GM04504 (cell line): ENCODE results near the gene FRMD8.

Source experiments
- DNase-seq: peaks from one replicate; pipeline ENCODE4 v3.0.0-alpha.2; 2012; ENCODE audit warnings: low read depth

Gene FRMD8

DNA sequence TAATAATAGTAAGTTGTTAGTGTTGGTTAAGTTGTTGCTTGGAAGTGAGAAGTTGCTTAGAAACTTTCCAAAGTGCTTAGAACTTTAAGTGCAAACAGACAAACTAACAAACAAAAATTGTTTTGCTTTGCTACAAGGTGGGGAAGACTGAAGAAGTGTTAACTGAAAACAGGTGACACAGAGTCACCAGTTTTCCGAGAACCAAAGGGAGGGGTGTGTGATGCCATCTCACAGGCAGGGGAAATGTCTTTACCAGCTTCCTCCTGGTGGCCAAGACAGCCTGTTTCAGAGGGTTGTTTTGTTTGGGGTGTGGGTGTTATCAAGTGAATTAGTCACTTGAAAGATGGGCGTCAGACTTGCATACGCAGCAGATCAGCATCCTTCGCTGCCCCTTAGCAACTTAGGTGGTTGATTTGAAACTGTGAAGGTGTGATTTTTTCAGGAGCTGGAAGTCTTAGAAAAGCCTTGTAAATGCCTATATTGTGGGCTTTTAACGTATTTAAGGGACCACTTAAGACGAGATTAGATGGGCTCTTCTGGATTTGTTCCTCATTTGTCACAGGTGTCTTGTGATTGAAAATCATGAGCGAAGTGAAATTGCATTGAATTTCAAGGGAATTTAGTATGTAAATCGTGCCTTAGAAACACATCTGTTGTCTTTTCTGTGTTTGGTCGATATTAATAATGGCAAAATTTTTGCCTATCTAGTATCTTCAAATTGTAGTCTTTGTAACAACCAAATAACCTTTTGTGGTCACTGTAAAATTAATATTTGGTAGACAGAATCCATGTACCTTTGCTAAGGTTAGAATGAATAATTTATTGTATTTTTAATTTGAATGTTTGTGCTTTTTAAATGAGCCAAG, 38.9 kb downstream of the FRMD8 start:
- DNase-seq = peak; percentile 46

DNA sequence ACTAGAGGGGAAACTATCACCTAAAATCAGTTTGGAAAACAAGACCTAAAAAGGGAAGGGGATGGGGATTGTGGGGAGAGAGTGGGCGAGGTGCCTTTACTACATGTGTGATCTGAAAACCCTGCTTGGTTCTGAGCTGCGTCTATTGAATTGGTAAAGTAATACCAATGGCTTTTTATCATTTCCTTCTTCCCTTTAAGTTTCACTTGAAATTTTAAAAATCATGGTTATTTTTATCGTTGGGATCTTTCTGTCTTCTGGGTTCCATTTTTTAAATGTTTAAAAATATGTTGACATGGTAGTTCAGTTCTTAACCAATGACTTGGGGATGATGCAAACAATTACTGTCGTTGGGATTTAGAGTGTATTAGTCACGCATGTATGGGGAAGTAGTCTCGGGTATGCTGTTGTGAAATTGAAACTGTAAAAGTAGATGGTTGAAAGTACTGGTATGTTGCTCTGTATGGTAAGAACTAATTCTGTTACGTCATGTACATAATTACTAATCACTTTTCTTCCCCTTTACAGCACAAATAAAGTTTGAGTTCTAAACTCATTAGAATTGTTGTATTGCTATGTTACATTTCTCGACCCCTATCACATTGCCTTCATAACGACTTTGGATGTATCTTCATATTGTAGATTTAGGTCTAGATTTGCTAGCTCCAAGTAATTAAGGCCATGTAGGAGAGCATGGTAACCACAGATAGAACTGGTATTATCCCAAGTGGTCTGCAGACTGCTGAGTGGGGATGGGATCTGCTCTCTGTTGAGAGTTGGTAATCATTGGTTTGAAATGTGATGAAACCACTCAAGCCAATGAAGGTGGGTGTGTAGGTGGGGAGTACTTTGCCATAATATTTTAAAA, 39.8 kb downstream of the FRMD8 start:
- peak; percentile 39 for DNase-seq

DNA sequence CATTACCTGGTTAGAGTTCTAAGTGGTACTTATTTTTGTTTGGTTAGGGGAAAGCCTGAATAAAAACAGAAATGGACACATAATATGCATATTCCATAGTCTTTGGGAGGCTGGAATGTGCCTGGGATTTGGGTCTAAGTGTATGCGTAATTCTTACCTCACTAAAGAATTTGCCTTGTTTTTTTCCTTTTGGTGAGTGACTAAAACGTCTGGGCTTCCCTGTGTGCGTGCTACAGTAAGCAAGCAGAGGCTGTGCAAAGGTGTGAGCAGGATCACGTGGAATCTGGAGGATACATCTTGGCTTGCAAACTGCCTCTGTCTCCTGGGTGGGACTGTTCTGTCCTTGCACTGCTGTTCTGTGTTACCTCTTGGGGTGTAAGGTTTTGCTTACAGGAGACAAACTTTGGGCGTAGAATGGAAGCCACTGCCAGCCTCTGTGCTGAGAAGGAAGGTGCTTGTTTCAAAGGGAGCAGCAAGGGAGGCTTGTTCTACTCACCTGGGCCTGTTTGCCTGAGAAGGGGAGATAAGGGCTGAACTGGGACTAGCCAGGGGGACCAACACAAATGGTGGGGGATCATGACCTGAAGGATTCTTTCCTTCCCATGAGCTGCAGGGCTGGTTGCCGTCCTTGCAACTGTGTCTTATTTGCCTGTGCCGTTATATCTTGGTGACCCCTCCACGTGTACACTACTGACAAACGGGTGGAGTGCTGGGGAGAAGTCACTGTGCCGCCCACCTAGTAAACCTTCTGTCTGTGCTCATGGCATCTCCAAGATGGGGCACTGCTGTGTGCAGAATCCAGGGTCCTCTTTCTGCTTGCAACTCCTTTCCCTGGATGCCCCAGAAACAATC, 40.6 kb downstream of the FRMD8 start:
- DNase-seq = peak; percentile 69

DNA sequence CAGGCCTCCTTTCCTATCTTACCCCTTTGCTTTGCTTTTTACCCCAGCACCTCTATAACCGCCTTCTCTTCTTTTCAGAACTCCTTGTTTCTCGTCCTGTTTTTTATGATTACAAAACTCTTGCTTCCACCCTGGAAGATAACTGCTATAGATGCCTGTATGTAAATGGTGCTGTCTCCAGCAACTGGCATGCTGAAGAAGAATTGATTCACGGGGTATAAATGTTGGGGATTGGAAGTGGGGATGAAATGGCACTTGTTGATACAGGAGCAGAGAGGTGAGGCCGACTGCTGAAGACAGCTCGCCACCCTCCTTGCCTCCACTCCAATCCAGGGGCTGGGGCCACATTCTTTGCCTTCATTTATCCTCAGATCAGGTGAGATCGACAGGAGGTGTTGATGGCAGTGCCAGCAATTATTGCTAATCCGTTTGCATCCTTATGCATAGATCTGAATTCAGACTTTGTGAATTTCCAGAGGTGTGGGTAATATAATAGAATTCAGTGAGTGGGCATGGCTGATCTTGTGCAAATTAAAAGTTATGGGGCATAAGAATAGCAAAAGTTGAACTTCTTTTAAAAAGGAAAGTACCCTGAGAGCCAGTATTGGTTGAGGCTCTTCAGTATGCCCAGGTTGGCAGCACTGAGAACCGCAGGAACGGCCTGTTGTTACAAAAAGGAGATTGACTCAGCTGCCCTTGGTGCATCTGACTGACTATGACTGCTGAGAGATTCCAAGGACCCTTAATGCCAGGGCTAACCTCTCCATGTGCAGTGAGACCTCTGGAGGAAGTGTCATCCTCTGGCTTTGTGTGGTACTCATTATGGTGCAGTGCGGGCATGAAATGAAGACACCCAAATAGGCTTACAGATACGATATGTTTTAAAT, 41.5 kb downstream of the FRMD8 start:
- peak; percentile 78 for DNase-seq

DNA sequence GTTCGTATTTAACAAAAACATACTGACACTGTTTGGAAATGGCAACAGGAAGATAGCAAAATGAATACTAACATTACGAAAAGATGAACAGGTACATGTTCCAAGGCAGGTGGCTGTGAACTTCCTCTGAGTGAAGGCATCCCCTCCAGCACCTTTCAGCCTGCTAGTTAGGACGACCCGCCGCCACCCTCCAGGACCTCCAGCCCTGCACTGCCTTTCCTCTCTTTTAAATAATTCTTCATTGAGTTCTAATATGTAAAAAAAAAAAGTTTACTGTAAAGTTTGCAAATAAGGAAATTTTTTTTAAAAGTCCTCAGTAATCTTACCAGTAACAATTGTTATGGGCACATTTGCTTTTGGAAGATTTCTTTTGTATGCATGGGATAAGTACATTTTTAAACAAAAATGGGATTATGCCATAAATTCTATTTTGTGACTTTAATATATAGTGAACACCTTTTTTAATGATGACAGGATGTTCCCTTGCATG, 42.2 kb downstream of the FRMD8 start:
- DNase-seq = no peak

DNA sequence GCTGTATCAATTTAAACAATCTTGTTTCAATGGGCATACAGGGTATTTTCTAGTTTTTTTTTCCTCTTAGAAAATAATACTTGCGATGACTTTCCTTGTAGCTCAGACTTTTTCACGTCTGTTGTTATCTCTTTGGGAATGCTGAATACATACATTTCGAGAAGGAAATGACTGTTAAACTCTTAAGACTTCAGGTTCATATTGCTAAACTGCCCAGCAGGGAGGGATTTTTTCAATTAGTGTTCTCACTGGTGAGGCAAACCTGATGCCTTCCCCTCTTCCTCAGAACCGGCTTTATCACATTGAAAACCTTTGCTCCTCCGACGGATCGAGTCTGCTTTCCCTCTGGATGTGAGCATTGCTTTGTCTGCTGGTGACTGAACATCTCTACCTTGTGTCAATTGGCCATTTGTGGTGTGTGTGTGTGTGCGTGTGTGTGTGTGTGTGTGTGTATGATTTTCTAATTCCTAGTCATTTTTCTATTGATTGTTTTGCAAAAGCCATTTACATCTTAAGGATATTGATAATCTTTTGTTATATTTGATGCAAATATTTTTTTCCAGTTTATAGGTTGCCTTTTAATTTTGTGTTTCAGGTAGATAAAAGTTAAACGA, 42.7 kb downstream of the FRMD8 start:
- peak; percentile 71 for DNase-seq

DNA sequence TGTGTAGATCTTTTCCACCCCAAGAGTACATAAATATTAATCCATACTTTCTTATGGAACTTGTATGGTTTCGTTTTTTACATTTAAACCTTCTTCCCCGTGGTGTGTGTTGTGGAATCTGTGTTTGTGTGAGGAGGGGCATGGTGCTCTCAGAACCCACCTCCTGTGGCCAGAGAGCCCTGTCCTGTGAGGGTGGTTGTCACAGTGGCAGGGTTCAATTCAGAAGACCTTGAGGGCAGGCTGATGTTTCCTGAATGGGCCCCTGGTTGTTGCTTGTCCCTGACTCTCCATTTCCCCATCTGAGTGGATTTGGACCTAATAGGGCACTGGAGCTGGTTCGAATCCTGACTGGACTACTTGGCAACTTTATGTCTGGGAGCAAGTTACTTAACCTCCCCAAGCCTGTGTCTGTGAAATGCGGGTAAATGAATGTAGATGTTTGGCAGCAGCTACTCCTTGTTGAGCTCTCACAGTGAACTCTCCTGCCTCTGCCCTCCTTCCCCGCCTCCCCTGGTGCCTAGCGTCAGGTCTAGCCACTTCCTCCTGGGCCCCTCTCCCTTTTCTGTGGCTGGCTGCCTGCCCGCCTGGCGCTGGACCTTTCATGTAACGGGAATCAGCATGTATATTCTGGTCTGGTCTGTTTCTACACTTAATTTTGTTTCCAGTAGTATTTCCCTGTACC, 43.4 kb downstream of the FRMD8 start:
- DNase-seq = peak; percentile 80

DNA sequence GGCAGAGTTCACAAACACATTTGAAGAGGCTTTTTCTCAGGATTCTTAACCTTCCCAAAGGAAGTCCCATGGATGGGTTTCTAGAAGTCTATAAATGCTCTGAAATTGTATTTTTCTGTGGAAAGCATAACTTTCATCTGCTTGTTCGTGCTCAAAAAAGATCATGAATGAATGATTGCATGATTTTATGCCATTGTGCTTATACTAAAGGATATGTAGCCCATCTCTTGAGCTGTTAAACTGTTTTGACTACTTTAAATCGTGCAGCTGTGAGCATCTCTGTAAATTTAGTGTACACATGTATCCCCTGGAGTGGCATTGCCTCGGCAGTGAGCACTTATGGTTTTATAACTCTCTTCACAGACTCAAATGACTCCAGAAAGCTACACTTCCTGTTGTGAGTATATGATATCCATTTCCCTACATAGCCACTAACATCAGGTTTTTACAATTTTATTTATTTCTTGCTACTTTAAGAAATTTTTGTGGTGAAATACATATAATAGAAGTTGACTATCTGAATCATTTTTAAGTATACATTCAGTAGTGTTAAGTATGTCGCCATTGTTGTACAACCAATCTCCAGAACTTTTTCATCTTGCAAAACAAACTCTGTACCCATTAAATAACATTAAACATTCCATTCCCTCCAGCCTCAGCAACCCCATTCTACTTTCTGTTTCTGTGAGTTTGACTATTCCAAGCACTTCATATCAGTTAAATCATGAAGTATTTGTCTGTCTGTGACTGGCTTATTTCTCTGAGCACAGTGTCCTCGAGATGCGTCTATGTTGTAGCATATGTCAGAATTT, 44.2 kb downstream of the FRMD8 start:
- DNase-seq = peak; percentile 57

DNA sequence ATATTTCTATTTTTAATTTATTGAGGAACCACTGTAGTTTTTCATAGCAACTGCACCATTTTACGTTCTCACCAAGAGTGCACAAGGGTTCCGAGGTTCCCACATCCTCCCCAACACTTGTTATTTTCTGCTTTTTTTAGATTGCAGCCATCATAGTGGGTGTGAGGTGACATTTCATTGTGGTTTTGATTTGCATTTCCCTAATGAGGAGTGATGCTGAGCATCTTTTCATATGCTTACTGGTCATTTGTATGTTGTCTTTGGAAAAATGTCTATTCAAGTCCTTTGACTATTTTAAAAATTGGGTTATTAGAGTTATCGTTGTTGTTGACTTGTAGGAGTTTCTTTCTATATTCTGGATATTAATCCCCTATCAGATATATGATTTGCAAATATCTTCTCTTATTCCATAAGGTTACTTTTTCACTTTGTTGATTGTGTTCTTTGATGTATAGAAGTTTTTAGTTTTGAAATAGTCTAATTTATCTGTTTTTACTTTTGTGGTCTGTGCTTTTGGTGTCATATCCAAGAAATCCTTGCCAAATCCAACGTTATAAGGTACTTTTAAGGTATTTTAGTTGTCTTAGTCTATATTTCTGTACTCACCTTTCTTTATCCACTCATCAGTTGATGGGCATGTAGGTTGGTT, 45.1 kb downstream of the FRMD8 start:
- peak; percentile 27 for DNase-seq

DNA sequence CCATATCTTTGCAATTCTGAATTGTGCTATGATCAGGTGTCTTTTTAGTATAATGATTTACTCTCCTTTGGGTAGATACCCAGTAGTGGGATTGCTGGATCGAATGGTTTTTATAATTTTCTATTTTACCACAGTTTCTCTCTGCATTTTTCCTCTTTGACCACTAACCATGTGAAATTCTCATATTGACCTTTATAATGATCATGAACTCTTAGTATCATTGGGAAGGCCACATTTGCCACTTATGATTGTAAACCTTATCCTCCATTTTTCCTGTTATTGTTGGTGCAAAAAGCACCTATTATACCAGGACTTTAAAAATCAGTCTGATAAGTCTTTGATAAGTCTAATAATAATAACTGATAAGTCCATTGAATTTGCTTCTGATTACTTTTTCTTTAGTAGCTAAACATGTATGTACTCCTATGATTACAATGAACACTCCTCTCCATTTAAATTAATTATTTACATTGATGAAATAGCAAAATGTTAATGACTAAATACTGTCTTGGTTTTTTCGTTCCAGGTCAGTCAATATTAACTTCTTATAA, 45.7 kb downstream of the FRMD8 start:
- DNase-seq = no peak

DNA sequence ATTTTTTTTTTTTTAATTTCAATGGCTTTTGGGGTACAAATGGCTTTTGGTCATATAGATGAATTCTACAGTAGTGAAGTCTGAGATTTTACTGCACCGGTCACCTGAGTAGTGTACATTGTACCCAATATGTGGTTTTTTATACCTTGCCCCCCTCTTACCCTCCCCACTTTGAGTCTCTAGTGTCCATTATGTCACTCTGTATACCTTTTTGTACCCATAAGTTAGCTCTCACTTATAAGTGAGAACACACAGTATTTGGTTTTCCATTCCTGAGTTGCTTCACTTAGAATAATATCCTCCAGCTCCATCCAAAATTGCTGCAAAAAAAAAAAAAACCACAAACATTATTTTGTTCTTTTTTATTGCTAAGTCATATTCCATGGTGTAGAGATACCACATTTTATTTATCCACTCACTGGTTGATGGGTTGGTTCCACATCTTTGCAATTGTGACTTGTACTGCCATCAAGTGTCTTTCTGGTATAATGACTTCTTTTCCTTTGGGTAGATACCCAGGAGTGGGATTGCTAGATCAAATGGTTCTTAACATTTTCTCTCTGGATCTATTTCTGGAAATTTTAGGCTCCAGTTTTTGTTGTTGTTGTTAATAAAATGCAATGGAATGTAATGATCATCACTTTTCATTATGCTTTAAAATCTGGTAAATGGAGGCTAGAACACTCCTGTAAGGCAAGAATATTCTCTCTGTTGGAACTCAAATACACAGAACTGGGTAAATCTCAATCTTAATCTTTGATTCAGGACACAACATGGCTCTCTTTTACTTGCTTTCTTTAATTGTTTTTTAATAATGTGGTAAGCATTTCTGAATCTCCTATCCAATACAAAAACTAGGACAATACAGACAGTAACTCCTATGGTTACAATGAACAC, 46.5 kb downstream of the FRMD8 start:
- peak; percentile 35 for DNase-seq

DNA sequence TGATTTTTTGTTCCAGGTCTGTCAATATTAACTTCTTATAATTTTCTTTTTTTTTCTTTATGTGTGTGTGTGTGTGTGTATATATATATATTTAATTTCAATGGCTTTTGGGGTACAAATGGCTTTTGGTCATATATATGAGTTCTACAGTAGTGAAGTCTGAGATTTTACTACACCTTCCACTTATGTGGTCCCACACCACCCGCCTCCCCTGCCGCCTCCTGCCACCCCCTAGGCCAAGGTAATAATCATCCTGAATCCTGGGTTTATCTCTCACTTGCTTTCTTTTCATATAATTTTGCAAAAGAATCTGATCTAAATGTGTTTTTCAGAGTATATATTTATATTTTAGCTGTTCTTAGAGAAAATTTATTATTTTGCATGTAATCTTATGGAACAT, 47.2 kb downstream of the FRMD8 start:
- no peak for DNase-seq

DNA sequence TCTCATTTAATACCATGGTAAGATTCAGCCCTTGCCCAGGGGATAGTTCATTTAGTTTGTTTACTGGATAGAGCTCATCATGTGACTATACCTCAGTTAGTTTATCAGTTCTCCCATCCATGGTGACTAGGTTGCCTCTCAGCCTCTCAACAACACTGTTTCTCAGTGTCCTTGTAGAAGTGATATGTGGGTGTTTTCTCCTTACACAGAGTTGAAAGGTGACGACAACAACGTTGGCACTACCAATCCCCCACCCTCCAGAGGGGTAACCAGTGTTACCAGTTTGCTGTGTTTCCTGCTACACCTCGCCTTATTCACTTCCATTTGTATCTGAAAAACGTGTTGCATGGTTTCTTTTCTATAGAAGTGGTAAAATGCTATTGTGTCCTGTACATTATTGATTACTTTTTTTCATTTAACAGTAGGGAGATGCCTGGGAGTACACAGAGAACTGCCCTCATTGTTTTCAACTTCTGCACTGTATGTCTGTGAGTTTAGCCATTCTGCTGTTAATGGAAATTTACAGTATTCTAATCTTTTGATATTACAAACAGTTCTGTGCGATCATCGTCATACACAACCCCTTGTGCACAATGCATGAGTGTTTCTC, 47.7 kb downstream of the FRMD8 start:
- no peak for DNase-seq

DNA sequence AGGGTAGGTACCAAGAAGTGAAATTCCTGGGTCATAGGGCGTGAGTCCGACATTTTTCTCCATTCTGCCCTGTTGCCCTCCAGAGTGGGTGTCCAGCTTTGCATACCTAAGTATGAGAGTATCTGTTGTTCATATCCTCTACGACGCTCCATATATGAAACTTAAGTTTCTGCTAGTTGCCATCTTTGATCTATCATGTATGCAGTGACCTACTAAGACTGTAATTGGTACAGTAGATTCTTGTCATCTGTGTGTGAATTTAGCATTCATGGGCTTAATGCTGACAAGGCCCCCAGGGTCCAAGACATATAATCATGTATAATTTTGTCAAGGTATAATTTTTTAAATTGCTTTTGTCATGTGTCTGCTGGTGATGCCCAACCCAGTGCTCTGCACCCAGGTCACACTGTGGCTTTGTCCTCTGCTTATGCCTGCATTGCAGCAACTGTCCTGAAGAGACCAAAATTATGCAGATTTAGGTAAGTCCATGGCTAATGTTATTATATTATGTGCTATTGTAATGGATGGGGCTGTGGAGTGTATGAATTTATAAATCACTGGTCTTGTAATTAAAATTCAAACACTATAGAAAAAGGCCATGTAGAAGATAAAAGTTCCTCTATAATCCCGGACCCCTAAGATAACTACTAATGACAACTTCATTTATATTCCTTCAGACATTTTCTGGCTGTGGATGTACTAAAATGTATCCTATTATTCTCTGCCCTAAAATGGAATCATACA, 48.4 kb downstream of the FRMD8 start:
- DNase-seq = no peak

DNA sequence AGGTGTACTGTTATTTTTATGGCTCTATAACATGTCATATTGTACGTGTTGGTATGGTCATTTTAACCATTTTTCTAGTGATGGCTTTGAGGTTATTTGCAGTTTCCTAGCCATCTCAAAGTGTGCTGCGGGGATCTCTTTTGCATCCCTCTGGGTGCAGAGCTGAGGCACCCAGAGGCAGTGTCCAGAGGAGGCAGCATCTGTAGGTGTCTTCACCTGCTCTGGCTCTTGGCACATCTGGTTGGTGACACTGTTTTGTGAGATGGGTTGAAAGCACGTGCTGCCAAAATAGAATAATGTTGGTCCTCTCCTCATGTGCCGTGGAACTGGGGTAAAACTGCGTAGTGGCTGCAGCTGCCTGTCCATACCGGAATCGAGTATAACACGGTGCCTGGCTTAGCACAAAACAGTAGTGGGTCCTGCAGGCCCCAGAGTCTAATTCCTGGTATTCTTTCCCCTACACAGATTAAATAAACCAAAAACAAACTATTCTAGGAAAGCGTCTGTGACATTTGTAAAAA, 49.0 kb downstream of the FRMD8 start:
- DNase-seq = no peak

DNA sequence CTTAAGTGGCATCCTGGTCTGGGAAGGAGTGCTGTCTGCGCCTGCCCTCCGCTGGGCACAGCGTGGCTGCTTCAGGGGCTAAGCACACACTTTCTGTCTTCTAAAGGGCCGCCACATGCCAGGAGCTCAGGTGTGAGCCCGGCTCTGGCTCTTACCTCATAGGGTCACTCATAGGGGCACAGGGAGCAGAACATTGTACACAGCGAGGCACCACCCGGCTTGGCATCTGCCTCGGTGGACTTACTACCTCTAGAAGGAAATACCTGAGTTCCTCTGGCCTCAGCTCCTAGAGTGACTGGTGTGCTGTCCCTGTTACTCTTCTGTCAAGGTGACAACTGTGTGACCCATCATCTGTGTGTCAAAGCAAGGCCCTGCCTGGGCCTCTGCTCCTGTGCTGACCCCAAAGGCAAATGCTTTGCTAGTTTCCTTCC, 49.6 kb downstream of the FRMD8 start:
- DNase-seq = peak; percentile 33
